HG03045 (cell line): ENCODE results near the gene PATJ.

Source experiments
- ATAC-seq: cut with Tn5 transposase; IDR thresholded peaks from one replicate; pipeline ENCODE4 v1.9.1; 2021; ENCODE audit warnings: mild to moderate bottlenecking, moderate library complexity; ENCODE audit not compliant: unreplicated experiment

Gene PATJ

GRCh38 chr1:61976566-61976965 is 234.3 kb downstream of the PATJ start:
- no peak for ATAC-seq

GRCh38 chr1:61978796-61979195 is 236.5 kb downstream of the PATJ start:
- no peak for ATAC-seq

GRCh38 chr1:61979729-61980128 is 237.4 kb downstream of the PATJ start:
- no peak for ATAC-seq

GRCh38 chr1:61980561-61980960 is 238.3 kb downstream of the PATJ start:
- ATAC-seq = no peak

- no peak for ATAC-seq
Observed at GRCh38 chr1:61981870-61982660, 239.8 kb downstream of the PATJ start.

- no peak for ATAC-seq
Observed at GRCh38 chr1:61983236-61983635, 241.0 kb downstream of the PATJ start.

GRCh38 chr1:61992257-61992656 is 250.0 kb downstream of the PATJ start:
- ATAC-seq = no peak

- ATAC-seq = no peak
Observed at GRCh38 chr1:61993331-61993961, 251.2 kb downstream of the PATJ start.

GRCh38 chr1:61995641-61996040 is 253.4 kb downstream of the PATJ start:
- ATAC-seq = no peak

- no peak for ATAC-seq
Observed at GRCh38 chr1:61997123-61997522, 254.8 kb downstream of the PATJ start.

- no peak for ATAC-seq
Observed at GRCh38 chr1:62003777-62004176, 261.5 kb downstream of the PATJ start.

GRCh38 chr1:62006690-62007089 is 264.4 kb downstream of the PATJ start:
- no peak for ATAC-seq

- no peak for ATAC-seq
Observed at GRCh38 chr1:62011006-62011405, 268.7 kb downstream of the PATJ start.

- no peak for ATAC-seq
Observed at GRCh38 chr1:62012095-62012494, 269.8 kb downstream of the PATJ start.

- no peak for ATAC-seq
Observed at GRCh38 chr1:62012836-62013235, 270.6 kb downstream of the PATJ start.

GRCh38 chr1:62013264-62013663 is 271.0 kb downstream of the PATJ start:
- ATAC-seq = no peak

GRCh38 chr1:62022382-62022983 is 280.2 kb downstream of the PATJ start:
- ATAC-seq = no peak

GRCh38 chr1:62024690-62025089 is 282.4 kb downstream of the PATJ start:
- no peak for ATAC-seq

- no peak for ATAC-seq
Observed at GRCh38 chr1:62025154-62025553, 282.9 kb downstream of the PATJ start.

GRCh38 chr1:62025892-62026291 is 283.6 kb downstream of the PATJ start:
- no peak for ATAC-seq

GRCh38 chr1:62029704-62030103 is 287.4 kb downstream of the PATJ start:
- no peak for ATAC-seq

GRCh38 chr1:62034790-62035189 is 292.5 kb downstream of the PATJ start:
- ATAC-seq = no peak
